DND-41 (cell line): ENCODE data around the gene UGT1A5.

ENCODE experiments used
- ATAC-seq: fragments of 200-7000 bp; cut with Tn5 transposase; 3 replicates; pipeline ENCODE4 v1.9.1; 2021; ENCODE audit warnings: low read depth; ENCODE audit not compliant: insufficient read depth
- DNase-seq: peaks from one replicate; pipeline ENCODE4 v3.0.0-alpha.2; 2020
- H2AFZ ChIP-seq: 2 replicates; pipeline ENCODE4 v1.6.0; 2012; ENCODE audit warnings: low read depth, low read length
- H3K27ac ChIP-seq: 2 replicates; pipeline ENCODE4 v1.5.1; 2012; ENCODE audit warnings: low read length, inconsistent platforms
- H3K27me3 ChIP-seq: fragments of 200-600 bp; sonication (generic); 2 replicates; pipeline ENCODE4 v1.6.0; 2012; ENCODE audit warnings: low read length, mild to moderate bottlenecking, inconsistent platforms; ENCODE audit not compliant: insufficient read depth, poor library complexity
- H3K36me3 ChIP-seq: 2 replicates; pipeline ENCODE4 v1.5.1; 2012; ENCODE audit warnings: low read length, inconsistent platforms; ENCODE audit not compliant: insufficient read depth
- H3K4me1 ChIP-seq: 2 replicates; pipeline ENCODE4 v1.5.1; 2012; ENCODE audit warnings: mild to moderate bottlenecking, low read length; ENCODE audit not compliant: insufficient read depth
- H3K4me2 ChIP-seq: 2 replicates; pipeline ENCODE4 v1.6.0; 2012; ENCODE audit warnings: mild to moderate bottlenecking, moderate library complexity, low read length, inconsistent platforms; ENCODE audit not compliant: insufficient read depth
- H3K4me3 ChIP-seq, 2 experiments: fragments of 200-600 bp in 1 of 2; shearing (Covaris generic) in 1 of 2; 2 replicates each; pipeline ENCODE4 v1.5.1; 2012 to 2016; ENCODE audit warnings: inconsistent platforms in 2 of 2, low read length in 2 of 2, mild to moderate bottlenecking in 2 of 2, low read depth in 1 of 2, moderate library complexity in 1 of 2
- H3K79me2 ChIP-seq: 2 replicates; pipeline ENCODE4 v1.6.0; 2012; ENCODE audit warnings: low read length, inconsistent platforms; ENCODE audit not compliant: insufficient read depth
- H3K9ac ChIP-seq: 2 replicates; pipeline ENCODE4 v1.6.0; 2012; ENCODE audit warnings: low read depth, mild to moderate bottlenecking, inconsistent platforms, low read length, moderate library complexity
- H3K9me3 ChIP-seq: 2 replicates; pipeline ENCODE4 v1.5.1; 2012; ENCODE audit warnings: low read length, moderate library complexity, mild to moderate bottlenecking, inconsistent platforms; ENCODE audit not compliant: insufficient read depth, severe bottlenecking
- H4K20me1 ChIP-seq: 2 replicates; pipeline ENCODE4 v1.6.0; 2012; ENCODE audit warnings: low read length; ENCODE audit not compliant: insufficient read depth
- EZH2 ChIP-seq: IDR thresholded peaks from 3 replicates; pipeline ENCODE4 v1.6.1; 2012; ENCODE audit warnings: borderline replicate concordance, low read depth, mild to moderate bottlenecking, moderate library complexity, low read length, inconsistent platforms; ENCODE audit not compliant: severe bottlenecking
- TF ChIP-seq, protein P1 (sequence below): IDR thresholded peaks from 2 replicates; pipeline ENCODE4 v1.5.1; 2012; ENCODE audit warnings: borderline replicate concordance, low read length, moderate library complexity, mild to moderate bottlenecking; ENCODE audit not compliant: poor library complexity, severe bottlenecking; ENCODE audit errors: extremely low read depth

The UGT1A5 gene

DNA sequence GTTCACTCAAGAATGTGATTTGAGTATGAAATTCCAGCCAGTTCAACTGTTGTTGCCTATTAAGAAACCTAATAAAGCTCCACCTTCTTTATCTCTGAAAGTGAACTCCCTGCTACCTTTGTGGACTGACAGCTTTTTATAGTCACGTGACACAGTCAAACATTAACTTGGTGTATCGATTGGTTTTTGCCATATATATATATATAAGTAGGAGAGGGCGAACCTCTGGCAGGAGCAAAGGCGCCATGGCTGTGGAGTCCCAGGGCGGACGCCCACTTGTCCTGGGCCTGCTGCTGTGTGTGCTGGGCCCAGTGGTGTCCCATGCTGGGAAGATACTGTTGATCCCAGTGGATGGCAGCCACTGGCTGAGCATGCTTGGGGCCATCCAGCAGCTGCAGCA is 47.3 kb downstream of the UGT1A5 start, which contains the start of gene UGT1A1:
Gene UGT1A1, plus strand, starts transcription at position 228 of the 400 bp plus-strand sequence. Its CDS starts 18 bp downstream, at position 246.
- Histone ChIP-seq H3K4me1 (no peaks in the 10 kb centered on the region), H2AFZ (no peak within 1 kb of the TSS), H3K27me3 (peaks cover 10% of the 10 kb centered on the region), H3K4me2 (no peak within 1 kb of the TSS), H3K9ac (no peak within 1 kb of the TSS), H4K20me1 (no peaks in the 10 kb centered on the region), H3K27ac (no peak within 1 kb of the TSS), H3K36me3 (no peaks in the 10 kb centered on the region), H3K79me2 (no peaks in the 10 kb centered on the region), H3K4me3 (no peak within 1 kb of the TSS), H3K9me3 (no peaks in the 10 kb centered on the region)
- DNase-seq = no peak
- no peak for TF ChIP-seq EZH2
- TF ChIP-seq, protein P1, sequence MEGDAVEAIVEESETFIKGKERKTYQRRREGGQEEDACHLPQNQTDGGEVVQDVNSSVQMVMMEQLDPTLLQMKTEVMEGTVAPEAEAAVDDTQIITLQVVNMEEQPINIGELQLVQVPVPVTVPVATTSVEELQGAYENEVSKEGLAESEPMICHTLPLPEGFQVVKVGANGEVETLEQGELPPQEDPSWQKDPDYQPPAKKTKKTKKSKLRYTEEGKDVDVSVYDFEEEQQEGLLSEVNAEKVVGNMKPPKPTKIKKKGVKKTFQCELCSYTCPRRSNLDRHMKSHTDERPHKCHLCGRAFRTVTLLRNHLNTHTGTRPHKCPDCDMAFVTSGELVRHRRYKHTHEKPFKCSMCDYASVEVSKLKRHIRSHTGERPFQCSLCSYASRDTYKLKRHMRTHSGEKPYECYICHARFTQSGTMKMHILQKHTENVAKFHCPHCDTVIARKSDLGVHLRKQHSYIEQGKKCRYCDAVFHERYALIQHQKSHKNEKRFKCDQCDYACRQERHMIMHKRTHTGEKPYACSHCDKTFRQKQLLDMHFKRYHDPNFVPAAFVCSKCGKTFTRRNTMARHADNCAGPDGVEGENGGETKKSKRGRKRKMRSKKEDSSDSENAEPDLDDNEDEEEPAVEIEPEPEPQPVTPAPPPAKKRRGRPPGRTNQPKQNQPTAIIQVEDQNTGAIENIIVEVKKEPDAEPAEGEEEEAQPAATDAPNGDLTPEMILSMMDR = no peak
- no peak for ATAC-seq

DNA sequence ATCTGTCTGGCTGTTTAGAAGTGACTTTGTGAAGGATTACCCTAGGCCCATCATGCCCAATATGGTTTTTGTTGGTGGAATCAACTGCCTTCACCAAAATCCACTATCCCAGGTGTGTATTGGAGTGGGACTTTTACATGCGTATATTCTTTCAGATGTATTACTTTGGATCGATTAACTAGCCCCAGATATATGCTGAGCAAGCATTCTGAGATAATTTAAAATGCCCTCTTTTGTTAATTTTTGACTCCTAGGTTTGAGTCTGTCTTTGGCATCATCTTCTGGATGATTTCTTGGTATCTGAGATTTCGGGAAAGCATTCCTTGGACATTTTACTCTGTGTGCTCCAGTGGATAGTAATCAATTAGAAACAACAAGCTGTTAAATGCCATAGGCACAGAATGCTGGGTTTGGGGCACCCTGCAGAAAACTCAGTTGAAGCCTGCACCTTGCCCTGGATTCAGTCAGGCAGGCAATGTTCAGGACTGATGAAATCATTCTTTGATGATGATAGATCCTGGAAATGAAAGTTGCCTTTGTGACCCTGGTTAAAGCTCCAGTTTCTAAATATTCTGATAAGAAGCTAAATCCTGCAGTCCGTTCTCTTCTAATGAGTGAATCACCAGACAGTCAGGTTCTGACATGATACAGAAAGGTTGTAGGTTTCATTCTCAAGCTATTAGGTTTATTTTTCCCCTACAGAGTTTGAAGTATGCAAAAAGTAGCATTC is 48.5 kb downstream of the UGT1A5 start:
- ATAC-seq (no peak), DNase-seq (no peak)
- Histone ChIP-seq H4K20me1 (no peaks in the 10 kb centered on the region), H3K9me3 (no peaks in the 10 kb centered on the region), H3K36me3 (no peaks in the 10 kb centered on the region), H3K27me3 (peaks cover 10% of the 10 kb centered on the region), H3K4me3 (no peak overlapping the region), H3K4me2 (no peak overlapping the region), H3K27ac (no peak overlapping the region), H3K79me2 (no peaks in the 10 kb centered on the region), H3K4me1 (no peaks in the 10 kb centered on the region), H3K9ac (no peak overlapping the region), H2AFZ (no peak overlapping the region)
- TF ChIP-seq EZH2 = no peak
- TF ChIP-seq, protein P1 = no peak

DNA sequence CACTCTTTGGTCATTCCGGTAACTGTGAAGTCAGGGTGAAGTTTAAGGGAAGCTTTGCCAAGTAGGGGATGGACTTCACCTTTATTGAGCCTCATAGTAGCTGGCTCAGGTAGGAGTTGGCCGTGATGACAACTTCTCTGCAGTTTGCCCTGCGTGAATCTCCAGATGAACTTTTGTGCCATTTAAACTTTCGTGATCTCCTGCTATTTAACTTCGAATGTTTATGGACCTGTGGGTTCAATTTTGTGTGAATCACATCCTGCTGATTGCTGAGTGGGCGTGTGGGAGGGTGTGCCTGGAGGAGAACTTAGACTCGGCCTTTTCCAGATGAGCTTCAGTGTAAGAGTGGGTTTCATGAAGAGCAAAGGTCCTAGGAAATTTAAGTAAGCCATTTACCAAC is 51.6 kb downstream of the UGT1A5 start:
- no peak overlapping the region for H3K27ac ChIP-seq
- H3K4me3 ChIP-seq = no peak overlapping the region
- peaks cover 10% of the 10 kb centered on the region for H3K27me3 ChIP-seq
- no peaks in the 10 kb centered on the region for H4K20me1 ChIP-seq
- H3K9ac ChIP-seq = no peak overlapping the region
- H3K4me2 ChIP-seq = no peak overlapping the region
- H3K4me1 ChIP-seq = no peaks in the 10 kb centered on the region
- DNase-seq = no peak
- H3K36me3 ChIP-seq = no peaks in the 10 kb centered on the region
- H3K9me3 ChIP-seq = no peaks in the 10 kb centered on the region
- no peak for ATAC-seq
- H2AFZ ChIP-seq = no peak overlapping the region
- no peaks in the 10 kb centered on the region for H3K79me2 ChIP-seq
- TF ChIP-seq, protein P1 = no peak
- TF ChIP-seq EZH2 = no peak
